Epithelial cell of proximal tubule (primary cell): ENCODE measurements around the gene FHAD1. TPM values are rescaled to one million over a fixed set of nuclear protein-coding genes. Genes with fewer than 3 reads are reported as not detected.

Source experiments
- DNase-seq: peaks from one replicate; pipeline ENCODE4 v3.0.0-alpha.2; 2011; ENCODE audit warnings: low read depth
- H3K4me3 ChIP-seq: 2 replicates; pipeline ENCODE4 v1.5.1; 2011; ENCODE audit warnings: low read depth, mild to moderate bottlenecking, low read length
- total RNA-seq: library from RNA; depleted of rRNA; stranded (reverse); fragments of >200 nt; gene quantifications from 2 replicates; pipeline ENCODE4 v1.2.3, GENCODE V29; 2015
- TF ChIP-seq, protein P1 (sequence below): conservative IDR thresholded peaks from 2 replicates; pipeline ENCODE4 v1.5.1; 2012; ENCODE audit warnings: low read depth, mild to moderate bottlenecking, low read length

Gene FHAD1
- total RNA-seq, 1 donor from 2014 or later, result 0.35 TPM

DNA sequence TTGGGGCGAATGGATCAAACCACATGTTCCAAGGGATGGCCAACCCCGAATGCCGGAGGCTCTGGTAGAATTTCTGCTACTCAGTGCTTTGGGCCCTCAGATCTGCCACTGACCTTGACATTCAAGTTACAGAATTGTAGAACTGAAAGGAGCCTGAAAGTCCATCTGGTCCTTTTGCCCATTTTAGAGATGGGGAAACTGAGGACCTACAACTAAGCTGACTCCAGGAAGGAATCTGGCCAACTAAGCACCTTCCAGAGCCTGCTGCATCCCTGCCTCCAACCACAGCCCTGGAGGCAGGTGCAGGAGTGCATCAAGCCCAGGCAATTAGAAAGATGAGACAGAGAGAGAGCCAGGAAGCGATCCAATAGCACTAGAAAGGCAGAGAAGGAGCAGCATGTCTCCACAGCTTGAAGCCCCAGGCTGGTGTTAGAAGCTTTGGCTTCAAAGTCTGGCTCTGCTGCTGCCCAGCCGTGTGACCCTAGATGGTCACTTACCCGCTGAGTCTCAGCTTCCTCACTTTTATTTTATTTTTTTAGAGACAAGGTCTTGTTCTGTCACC lies 189.9 kb downstream of the FHAD1 start:
- DNase-seq, result no peak
- no peak overlapping the region for H3K4me3 ChIP-seq
- TF ChIP-seq, protein P1, sequence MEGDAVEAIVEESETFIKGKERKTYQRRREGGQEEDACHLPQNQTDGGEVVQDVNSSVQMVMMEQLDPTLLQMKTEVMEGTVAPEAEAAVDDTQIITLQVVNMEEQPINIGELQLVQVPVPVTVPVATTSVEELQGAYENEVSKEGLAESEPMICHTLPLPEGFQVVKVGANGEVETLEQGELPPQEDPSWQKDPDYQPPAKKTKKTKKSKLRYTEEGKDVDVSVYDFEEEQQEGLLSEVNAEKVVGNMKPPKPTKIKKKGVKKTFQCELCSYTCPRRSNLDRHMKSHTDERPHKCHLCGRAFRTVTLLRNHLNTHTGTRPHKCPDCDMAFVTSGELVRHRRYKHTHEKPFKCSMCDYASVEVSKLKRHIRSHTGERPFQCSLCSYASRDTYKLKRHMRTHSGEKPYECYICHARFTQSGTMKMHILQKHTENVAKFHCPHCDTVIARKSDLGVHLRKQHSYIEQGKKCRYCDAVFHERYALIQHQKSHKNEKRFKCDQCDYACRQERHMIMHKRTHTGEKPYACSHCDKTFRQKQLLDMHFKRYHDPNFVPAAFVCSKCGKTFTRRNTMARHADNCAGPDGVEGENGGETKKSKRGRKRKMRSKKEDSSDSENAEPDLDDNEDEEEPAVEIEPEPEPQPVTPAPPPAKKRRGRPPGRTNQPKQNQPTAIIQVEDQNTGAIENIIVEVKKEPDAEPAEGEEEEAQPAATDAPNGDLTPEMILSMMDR, result no peak

DNA sequence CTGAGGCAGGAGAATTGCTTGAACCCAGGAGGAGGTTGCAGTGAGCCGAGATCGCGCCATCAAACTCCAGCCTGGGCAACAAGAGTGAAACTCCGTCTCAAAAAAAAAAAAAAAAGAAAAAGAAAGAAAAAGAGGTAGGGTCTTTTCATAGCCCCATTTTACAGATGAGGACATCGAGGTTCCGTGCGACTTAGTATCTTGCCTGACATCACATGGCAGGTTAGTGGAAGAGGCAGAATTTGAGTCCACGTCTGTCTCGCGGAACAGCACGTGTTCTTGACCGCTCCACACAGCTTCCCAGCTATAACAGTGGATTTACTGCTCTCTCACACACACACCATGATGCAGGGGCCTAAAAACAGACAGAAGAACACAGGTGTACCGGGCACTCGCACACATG lies 192.3 kb downstream of the FHAD1 start:
- TF ChIP-seq, protein P1, result no peak
- no peak for DNase-seq
- no peak overlapping the region for H3K4me3 ChIP-seq

DNA sequence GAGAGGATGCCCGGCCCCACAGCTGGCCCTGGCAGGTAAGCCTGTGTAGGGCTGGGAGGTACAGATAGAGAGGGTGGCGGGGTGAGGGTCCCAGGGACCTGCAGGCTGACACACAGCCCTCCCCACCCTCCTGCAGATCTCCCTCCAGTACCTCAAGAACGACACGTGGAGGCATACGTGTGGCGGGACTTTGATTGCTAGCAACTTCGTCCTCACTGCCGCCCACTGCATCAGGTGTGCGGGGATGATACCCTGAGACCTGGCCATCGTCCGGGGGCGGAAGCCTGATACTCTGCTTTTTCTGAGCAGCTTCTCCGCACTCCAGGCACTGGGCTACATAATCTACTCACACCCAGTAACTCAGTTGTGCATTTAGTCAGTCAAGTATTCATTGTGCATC lies 193.3 kb downstream of the FHAD1 start:
- TF ChIP-seq, protein P1, result no peak

DNA sequence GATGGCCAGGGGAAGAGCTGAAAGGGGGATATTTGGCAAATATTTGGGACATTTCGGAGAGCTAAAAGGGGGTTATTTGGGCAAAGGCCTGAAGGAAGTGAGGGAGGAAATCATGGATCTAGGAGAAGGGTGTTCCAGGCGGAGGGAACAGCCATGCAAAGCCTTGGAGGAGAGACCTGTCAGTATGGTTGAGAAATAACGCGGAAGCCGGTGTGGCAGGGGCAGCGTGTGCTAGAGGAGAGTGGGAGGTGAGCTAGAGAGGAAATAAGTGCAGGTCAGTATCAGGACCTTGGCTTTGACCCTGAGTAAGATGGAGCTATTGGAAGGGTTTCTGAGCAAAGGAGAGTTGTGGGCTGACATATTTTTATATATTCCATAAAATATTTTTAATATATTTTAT lies 194.2 kb downstream of the FHAD1 start:
- no peak overlapping the region for H3K4me3 ChIP-seq
- TF ChIP-seq, protein P1, result no peak
- no peak for DNase-seq

More for the DNA sequence above, 193.3 kb downstream of the FHAD1 start:
- no peak overlapping the region for H3K4me3 ChIP-seq
- DNase-seq, result no peak

DNA sequence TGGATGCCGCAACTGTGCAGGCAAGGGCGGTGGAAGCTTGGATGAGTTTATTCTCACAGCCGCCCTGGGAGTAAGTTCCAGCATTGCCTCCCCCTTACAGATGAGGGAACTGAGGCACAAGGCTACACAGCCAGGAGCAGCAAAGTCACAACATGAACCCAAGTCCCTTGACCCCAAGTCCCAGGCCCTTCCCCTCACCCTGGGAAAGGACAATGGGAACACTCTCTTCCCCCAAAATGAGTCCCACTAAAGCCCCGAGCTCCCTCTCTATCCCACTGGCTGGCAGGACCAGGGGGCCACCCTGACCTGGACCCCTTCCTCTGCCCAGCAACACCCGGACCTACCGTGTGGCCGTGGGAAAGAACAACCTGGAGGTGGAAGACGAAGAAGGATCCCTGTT lies 195.1 kb downstream of the FHAD1 start:
- DNase-seq, result no peak
- TF ChIP-seq, protein P1, result no peak
- H3K4me3 ChIP-seq, result no peak overlapping the region

DNA sequence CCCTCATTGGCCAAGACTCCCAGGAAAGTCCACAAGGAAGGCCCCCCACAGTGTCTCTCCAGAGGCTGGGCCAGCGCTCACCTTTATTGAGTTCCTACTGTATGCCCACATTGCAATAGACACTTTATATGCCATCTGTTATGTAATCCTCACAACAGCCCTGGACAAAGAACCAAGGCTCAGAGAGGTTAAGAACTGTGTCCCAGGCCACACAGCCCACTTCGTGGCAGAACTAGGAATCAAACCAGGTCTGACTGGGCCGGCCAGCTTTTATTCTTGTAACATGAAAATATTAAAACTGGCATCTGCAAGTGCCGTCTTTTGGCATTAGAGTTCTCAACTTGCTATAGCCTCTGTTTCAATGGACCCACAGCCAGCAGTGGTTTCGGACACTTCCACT lies 195.7 kb downstream of the FHAD1 start:
- DNase-seq, result no peak
- no peak overlapping the region for H3K4me3 ChIP-seq
- TF ChIP-seq, protein P1, result no peak

DNA sequence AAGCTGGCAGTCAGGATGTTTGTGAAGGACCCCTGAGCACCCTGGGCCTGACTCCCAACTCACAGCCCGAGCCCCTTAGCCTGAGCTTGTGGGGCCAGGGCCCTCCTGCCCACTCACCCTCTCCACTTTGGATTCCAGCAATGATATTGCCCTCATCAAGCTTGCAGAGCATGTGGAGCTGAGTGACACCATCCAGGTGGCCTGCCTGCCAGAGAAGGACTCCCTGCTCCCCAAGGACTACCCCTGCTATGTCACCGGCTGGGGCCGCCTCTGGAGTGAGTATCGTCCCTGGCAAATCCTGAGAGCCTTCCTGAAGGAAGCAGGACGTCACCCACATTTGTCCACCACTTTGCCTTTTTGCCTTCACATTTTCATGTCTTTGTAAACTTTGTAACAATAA lies 196.3 kb downstream of the FHAD1 start:
- H3K4me3 ChIP-seq, result no peak overlapping the region
- DNase-seq, result no peak
- TF ChIP-seq, protein P1, result no peak
